HG02943 (cell line): ENCODE data around the gene RAET1G.

Experiments
- ATAC-seq: cut with Tn5 transposase; IDR thresholded peaks from one replicate; pipeline ENCODE4 v1.9.1; 2021; ENCODE audit warnings: mild to moderate bottlenecking, low read depth, moderate library complexity; ENCODE audit not compliant: unreplicated experiment

RAET1G gene

DNA sequence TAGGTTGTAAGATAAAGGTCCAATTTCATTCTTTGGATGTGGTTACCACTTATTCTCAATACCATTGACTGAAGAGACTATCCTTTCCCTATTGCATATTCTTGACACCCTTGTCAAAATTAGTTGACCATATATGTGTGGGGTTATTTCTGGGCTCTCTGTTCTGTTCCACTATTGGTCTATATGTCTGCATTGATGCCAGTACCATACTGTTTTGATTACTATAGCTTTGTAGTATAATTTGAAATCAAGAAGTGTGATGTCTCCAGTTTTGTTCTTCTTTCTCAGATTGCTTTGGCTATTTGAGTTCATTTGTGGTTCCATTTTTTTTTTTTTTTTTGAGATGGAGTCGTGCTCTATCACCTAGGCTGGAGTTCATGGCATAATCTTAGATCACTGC is 50.7 kb downstream of the RAET1G start:
- no peak for ATAC-seq

GRCh38 chr6:149871182-149871581 is 51.7 kb downstream of the RAET1G start:
- ATAC-seq, result no peak

GRCh38 chr6:149869275-149869892 is 53.5 kb downstream of the RAET1G start:
- no peak for ATAC-seq

GRCh38 chr6:149867876-149868640 is 54.9 kb downstream of the RAET1G start:
- ATAC-seq, result no peak
